GM19099 (cell line): ENCODE measurements around the gene CELA2A.

Experiments used
- POLR2A ChIP-seq: IDR thresholded peaks from 3 replicates; pipeline ENCODE4 v1.6.1; 2011; ENCODE audit warnings: low read depth; ENCODE audit not compliant: insufficient read length; ENCODE audit errors: extremely low read depth

CELA2A gene

DNA sequence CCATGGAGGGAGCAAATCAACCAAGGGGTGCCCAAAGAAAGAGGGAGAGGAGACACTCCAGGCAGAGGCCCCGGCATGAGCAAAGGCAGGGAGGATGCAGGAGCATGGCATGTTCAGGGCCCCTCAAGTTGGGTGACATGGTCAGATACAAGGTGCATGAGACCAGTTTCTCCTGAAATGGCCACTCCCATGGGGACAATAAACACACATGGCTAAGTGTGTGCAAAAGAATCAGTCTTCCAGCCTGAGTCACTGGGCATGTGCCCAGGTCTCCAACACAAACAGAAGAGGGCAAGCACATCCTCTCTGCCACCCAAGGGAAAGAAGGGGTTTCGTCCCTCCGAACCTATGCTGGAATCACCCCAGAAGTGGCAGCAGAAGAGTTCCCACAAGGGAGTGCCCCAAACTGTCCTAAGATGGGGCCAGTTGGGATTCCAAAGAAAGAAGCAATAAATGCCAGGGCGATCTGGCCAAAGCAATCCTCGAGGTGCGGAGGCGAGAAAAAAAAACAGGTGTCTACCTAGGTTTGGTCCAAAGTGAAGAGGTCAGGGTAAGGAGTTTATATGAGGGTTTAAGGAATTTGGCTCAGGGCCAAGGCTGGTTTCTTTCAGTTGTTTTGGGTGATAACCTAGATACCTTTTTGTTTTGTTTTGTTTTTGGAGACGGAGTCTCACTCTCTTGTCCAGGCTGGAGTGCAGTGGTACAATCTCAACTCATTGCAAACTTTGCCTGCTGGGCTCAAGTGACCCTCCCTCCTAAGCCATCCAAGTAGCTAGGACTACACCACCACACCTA, 54.3 kb downstream of the CELA2A start:
- TF ChIP-seq POLR2A, result no peak

DNA sequence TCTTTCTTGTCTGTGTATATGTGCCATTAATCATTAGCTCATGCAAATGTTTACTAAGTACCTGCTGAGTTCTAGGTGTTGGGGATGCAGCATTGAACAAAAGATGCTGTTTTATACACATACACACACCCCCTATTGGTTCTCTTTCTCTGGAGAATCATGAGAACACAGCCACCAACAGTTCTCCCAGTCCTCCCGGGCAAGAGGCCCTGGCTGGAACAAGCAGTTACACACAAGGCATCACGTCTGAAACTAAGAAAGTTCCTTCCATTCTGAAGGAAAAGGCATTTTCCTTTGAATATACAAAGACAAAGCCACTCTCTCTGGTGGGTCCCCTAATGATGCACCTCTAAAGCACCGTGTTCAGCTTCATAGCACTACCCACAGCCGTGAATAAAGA, 56.7 kb downstream of the CELA2A start:
- TF ChIP-seq POLR2A, result no peak

- TF ChIP-seq POLR2A, result no peak
Measured at GRCh38 chr1:15513919-15514318, 57.4 kb downstream of the CELA2A start.

DNA sequence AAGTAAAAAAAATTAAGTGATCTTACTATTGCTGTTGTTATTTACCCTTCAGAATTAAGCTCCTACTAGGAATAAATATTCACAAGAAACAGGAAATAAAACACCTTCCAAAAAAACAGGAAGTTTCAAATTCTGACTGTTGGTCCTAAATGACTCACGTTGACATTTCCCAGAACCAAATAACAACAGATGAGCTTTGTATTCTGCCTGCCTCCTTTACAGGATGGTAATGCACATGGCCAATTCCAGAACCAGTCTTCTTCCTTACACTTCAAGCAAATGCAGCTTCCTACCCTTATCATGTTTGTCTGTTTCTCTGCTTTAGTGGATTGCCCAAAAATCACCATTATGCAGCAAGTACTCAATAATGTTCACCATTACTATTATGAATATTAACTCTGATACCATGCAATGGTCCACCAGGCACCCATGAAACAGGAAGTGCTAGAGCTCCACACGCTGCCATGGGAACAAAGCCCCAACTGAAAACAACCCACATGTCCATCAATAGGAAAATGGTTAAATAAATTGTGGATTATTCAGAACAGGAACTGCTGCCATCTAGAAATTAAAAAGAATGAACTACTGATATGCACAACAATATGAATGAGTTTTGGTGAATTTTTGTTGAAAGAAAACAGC, 58.6 kb downstream of the CELA2A start:
- TF ChIP-seq POLR2A, result no peak

DNA sequence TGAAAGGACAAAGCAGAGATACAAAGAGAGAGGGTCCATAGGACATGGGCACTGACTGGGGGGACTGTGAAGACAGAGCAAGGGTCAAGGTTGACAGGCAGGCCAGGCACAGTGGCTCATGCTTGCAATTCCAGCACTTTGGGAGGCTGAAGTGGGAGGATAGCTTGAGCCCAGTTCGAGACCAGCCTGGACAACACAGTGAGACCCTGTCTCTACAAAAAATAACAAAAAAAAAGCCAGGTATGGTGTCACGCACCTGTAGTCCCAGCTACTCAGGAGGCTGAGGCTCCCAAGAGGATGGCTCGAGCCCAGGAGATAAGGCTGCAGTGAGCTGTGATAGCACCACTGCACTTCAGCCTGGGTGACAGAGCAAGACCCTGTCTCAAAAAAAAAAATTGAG, 63.1 kb downstream of the CELA2A start:
- TF ChIP-seq POLR2A, result no peak
